Testis (tissue), 2 donors: ENCODE measurements around the gene PLXNB1.

Source experiments
- CTCF ChIP-seq, 3 experiments: fragments of 450-650 bp in 2 of 3; fragments of 200-600 bp in 1 of 3; sonication (generic) in 1 of 3; IDR thresholded peaks; one replicate each; pipeline ENCODE4 v1.5.1; 2016 to 2019; ENCODE audit warnings: antibody characterized with exemption in 3 of 3, mild to moderate bottlenecking in 2 of 3, moderate library complexity in 1 of 3
- POLR2A ChIP-seq: fragments of 450-650 bp; IDR thresholded peaks from one replicate; pipeline ENCODE4 v1.6.1; 2017; ENCODE audit warnings: antibody characterized with exemption, mild to moderate bottlenecking, moderate library complexity

GRCh38 chr3:48470286-48470685, 40.4 kb upstream of the PLXNB1 start:
- TF ChIP-seq CTCF (IDR thresholded peaks at IDR 0.05) (no peak), POLR2A (no peak)
